GM13977 (cell line): ENCODE data around the gene GPC5.

ENCODE experiments used
- DNase-seq: peaks from one replicate; pipeline ENCODE4 v3.0.0; 2012; ENCODE audit warnings: low spot score
- CTCF ChIP-seq: IDR thresholded peaks from 2 replicates; pipeline ENCODE4 v1.5.1; 2012; ENCODE audit warnings: mild to moderate bottlenecking, control low read depth; ENCODE audit not compliant: insufficient read depth; ENCODE audit errors: extremely low read depth, missing control alignments
- in situ Hi-C: fragments of 300-500 bp; cut with MboI; formaldehyde crosslinking; loops from one replicate; pipeline ENCODE4 v1.12.0; 2022; ENCODE audit warnings: low sequenced_read_pairs, low pct_unique_long_range_greater_than_20kb, mixed read lengths, inconsistent platforms; ENCODE audit not compliant: unreplicated experiment

Gene GPC5

GRCh38 chr13:91657283-91657682 lies 258.9 kb downstream of the GPC5 start:
- no peak for TF ChIP-seq CTCF
- in situ Hi-C loops = no loop called here
- DNase-seq = no peak

- in situ Hi-C loops = no loop called here
- DNase-seq = no peak
- TF ChIP-seq CTCF = no peak
Observed at GRCh38 chr13:91659256-91660075, 261.0 kb downstream of the GPC5 start.

DNA sequence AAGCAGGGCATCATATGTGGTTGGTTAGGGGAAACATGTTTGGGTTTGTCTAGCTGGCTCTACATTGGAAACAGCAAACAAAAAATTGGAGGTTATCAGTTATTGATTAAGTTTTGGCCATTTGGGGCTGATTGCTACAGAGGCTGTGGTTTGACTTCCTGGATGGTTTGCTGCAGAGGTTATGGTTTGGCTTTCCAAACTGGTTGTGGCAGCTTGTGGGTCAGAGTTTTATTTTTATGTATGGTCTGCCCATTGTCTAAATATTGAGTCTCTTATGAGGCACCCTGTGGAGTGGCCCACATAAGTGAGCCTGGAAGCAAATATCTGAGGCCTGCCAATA lies 261.6 kb downstream of the GPC5 start:
- in situ Hi-C loops = no loop called here
- no peak for TF ChIP-seq CTCF

GRCh38 chr13:91661692-91662490 lies 263.5 kb downstream of the GPC5 start:
- no peak for TF ChIP-seq CTCF
- DNase-seq = peak; percentile 7
- in situ Hi-C loops = no loop called here

More for the DNA sequence above, 261.6 kb downstream of the GPC5 start:
- no peak for DNase-seq

- DNase-seq = no peak
- in situ Hi-C loops = no loop called here
- no peak for TF ChIP-seq CTCF
Observed at GRCh38 chr13:91664039-91664438, 265.6 kb downstream of the GPC5 start.

- no peak for TF ChIP-seq CTCF
- no peak for DNase-seq
- in situ Hi-C loops = no loop called here
Observed at GRCh38 chr13:91667486-91667885, 269.1 kb downstream of the GPC5 start.
